ENCODE data around the gene GAGE1.

GRCh38 chrX:49644991-49645637, 46.3 kb downstream of the GAGE1 start:
- TF ChIP-seq FOS (IDR thresholded peaks at IDR 0.05; ENCODE audit: extremely low read depth, insufficient read length) (no peak), NKRF (IDR thresholded peaks at IDR 0.05; ENCODE audit: borderline replicate concordance) (no peak), TEAD2 (tag; IDR thresholded peaks at IDR 0.05) (no peak)
- TF ChIP-seq, protein P1, sequence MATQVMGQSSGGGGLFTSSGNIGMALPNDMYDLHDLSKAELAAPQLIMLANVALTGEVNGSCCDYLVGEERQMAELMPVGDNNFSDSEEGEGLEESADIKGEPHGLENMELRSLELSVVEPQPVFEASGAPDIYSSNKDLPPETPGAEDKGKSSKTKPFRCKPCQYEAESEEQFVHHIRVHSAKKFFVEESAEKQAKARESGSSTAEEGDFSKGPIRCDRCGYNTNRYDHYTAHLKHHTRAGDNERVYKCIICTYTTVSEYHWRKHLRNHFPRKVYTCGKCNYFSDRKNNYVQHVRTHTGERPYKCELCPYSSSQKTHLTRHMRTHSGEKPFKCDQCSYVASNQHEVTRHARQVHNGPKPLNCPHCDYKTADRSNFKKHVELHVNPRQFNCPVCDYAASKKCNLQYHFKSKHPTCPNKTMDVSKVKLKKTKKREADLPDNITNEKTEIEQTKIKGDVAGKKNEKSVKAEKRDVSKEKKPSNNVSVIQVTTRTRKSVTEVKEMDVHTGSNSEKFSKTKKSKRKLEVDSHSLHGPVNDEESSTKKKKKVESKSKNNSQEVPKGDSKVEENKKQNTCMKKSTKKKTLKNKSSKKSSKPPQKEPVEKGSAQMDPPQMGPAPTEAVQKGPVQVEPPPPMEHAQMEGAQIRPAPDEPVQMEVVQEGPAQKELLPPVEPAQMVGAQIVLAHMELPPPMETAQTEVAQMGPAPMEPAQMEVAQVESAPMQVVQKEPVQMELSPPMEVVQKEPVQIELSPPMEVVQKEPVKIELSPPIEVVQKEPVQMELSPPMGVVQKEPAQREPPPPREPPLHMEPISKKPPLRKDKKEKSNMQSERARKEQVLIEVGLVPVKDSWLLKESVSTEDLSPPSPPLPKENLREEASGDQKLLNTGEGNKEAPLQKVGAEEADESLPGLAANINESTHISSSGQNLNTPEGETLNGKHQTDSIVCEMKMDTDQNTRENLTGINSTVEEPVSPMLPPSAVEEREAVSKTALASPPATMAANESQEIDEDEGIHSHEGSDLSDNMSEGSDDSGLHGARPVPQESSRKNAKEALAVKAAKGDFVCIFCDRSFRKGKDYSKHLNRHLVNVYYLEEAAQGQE (IDR thresholded peaks at IDR 0.05; ENCODE audit: borderline replicate concordance): no peak
- TF ChIP-seq, protein P1 (CRISPR knock-in tag; IDR thresholded peaks at IDR 0.05; ENCODE audit: low read depth): no peak
- TF ChIP-seq, protein P2, sequence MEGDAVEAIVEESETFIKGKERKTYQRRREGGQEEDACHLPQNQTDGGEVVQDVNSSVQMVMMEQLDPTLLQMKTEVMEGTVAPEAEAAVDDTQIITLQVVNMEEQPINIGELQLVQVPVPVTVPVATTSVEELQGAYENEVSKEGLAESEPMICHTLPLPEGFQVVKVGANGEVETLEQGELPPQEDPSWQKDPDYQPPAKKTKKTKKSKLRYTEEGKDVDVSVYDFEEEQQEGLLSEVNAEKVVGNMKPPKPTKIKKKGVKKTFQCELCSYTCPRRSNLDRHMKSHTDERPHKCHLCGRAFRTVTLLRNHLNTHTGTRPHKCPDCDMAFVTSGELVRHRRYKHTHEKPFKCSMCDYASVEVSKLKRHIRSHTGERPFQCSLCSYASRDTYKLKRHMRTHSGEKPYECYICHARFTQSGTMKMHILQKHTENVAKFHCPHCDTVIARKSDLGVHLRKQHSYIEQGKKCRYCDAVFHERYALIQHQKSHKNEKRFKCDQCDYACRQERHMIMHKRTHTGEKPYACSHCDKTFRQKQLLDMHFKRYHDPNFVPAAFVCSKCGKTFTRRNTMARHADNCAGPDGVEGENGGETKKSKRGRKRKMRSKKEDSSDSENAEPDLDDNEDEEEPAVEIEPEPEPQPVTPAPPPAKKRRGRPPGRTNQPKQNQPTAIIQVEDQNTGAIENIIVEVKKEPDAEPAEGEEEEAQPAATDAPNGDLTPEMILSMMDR (IDR thresholded peaks at IDR 0.05 in 2 of 3, conservative IDR thresholded peaks at IDR 0.05 in 1 of 3; ENCODE audit: insufficient read depth in 2 of 3, low read depth in 1 of 3, low read length in 3 of 3): no peak

Data from K562 (cell line).